GM19468 (cell line): ENCODE measurements around the gene BPI.
"Not testable (repeated sequence)": the region's sequence is repeated elsewhere in the genome, so short reads cannot be mapped to it uniquely, and the experiment has no call there.

Experiments used
- ATAC-seq: cut with Tn5 transposase; IDR thresholded peaks from one replicate; pipeline ENCODE4 v1.9.1; 2021; ENCODE audit warnings: mild to moderate bottlenecking, moderate library complexity, moderate number of reproducible peaks; ENCODE audit not compliant: unreplicated experiment; ENCODE audit errors: extremely low read depth

BPI gene

GRCh38 chr20:38300438-38300837, 3.5 kb upstream of the BPI start:
- no peak for ATAC-seq

- no peak for ATAC-seq
Measured at GRCh38 chr20:38301309-38301708, 2.6 kb upstream of the BPI start.

GRCh38 chr20:38302786-38303185, 1.2 kb upstream of the BPI start:
- no peak for ATAC-seq

GRCh38 chr20:38304845-38305447, 990 bp downstream of the BPI start:
- ATAC-seq, result no peak

- ATAC-seq, result no peak
Measured at GRCh38 chr20:38305541-38305940, 1.6 kb downstream of the BPI start.

- ATAC-seq, result no peak
Measured at GRCh38 chr20:38306379-38306778, 2.4 kb downstream of the BPI start.

- no peak for ATAC-seq
Measured at GRCh38 chr20:38307371-38308046, 3.6 kb downstream of the BPI start.

GRCh38 chr20:38308047-38308438, 4.1 kb downstream of the BPI start:
- no peak for ATAC-seq

GRCh38 chr20:38308447-38308846, 4.5 kb downstream of the BPI start:
- ATAC-seq, result no peak

GRCh38 chr20:38311091-38311490, 7.1 kb downstream of the BPI start:
- no peak for ATAC-seq

GRCh38 chr20:38311491-38311890, 7.5 kb downstream of the BPI start:
- ATAC-seq, result no peak

GRCh38 chr20:38313676-38314075, 9.7 kb downstream of the BPI start:
- no peak for ATAC-seq

GRCh38 chr20:38314350-38314749, 10.4 kb downstream of the BPI start:
- ATAC-seq, result not testable (repeated sequence)

- ATAC-seq, result no peak
Measured at GRCh38 chr20:38315290-38315966, 11.5 kb downstream of the BPI start.

GRCh38 chr20:38316341-38316740, 12.4 kb downstream of the BPI start:
- ATAC-seq, result no peak

GRCh38 chr20:38317422-38317821, 13.5 kb downstream of the BPI start:
- no peak for ATAC-seq

- ATAC-seq, result no peak
Measured at GRCh38 chr20:38320221-38320620, 16.3 kb downstream of the BPI start.

GRCh38 chr20:38321959-38322598, 18.1 kb downstream of the BPI start:
- no peak for ATAC-seq

GRCh38 chr20:38324159-38324558, 20.2 kb downstream of the BPI start:
- ATAC-seq, result no peak

- ATAC-seq, result no peak
Measured at GRCh38 chr20:38325167-38325566, 21.2 kb downstream of the BPI start.

GRCh38 chr20:38325905-38326304, 21.9 kb downstream of the BPI start:
- no peak for ATAC-seq
